SK-N-SH treated with all-trans-retinoic acid at 6 μM for 48 hours (cell line): ENCODE data around the gene GPC6.

Experiments used
- ATAC-seq: fragments of 200-7000 bp; cut with Tn5 transposase; 3 replicates; pipeline ENCODE4 v1.9.1; 2020; ENCODE audit warnings: mild to moderate bottlenecking, moderate library complexity
- ARNTL ChIP-seq: fragments of 450-650 bp; formaldehyde crosslinking; IDR thresholded peaks from 2 replicates; pipeline ENCODE4 v1.5.0; 2020; ENCODE audit warnings: low read depth, mild to moderate bottlenecking, moderate library complexity, borderline replicate concordance
- BACH2 ChIP-seq: fragments of 250-450 bp; sonication (Bioruptor Pico); IDR thresholded peaks from 2 replicates; pipeline ENCODE4 v1.9.0; 2021; ENCODE audit warnings: mild to moderate bottlenecking, borderline replicate concordance
- CSDC2 ChIP-seq: fragments of 250-450 bp; sonication (Bioruptor Pico); IDR thresholded peaks from 2 replicates; pipeline ENCODE4 v1.5.0; 2020; ENCODE audit warnings: mild to moderate bottlenecking, moderate library complexity
- ESRRG ChIP-seq: fragments of 250-450 bp; sonication (Bioruptor Pico); IDR thresholded peaks from 2 replicates; pipeline ENCODE4 v1.6.1; 2021; ENCODE audit warnings: mild to moderate bottlenecking
- GLIS3 ChIP-seq: fragments of 250-450 bp; sonication (Bioruptor Pico); IDR thresholded peaks from 2 replicates; pipeline ENCODE4 v1.5.0; 2020; ENCODE audit warnings: mild to moderate bottlenecking, moderate library complexity
- ISL1 ChIP-seq: fragments of 250-450 bp; sonication (Bioruptor Pico); IDR thresholded peaks from 2 replicates; pipeline ENCODE4 v2.1.2; 2022; ENCODE audit warnings: mild to moderate bottlenecking, moderate library complexity
- OSR1 ChIP-seq: fragments of 250-450 bp; sonication (Bioruptor Pico); IDR thresholded peaks from 2 replicates; pipeline ENCODE4 v1.8.0; 2022; ENCODE audit warnings: moderate library complexity, mild to moderate bottlenecking, inconsistent platforms
- POU6F1 ChIP-seq: fragments of 250-450 bp; sonication (Bioruptor Pico); IDR thresholded peaks from 2 replicates; pipeline ENCODE4 v1.8.0; 2021; ENCODE audit warnings: low read depth, mild to moderate bottlenecking, moderate library complexity, borderline replicate concordance
- PPARA ChIP-seq: fragments of 250-450 bp; sonication (Bioruptor Pico); IDR thresholded peaks from 2 replicates; pipeline ENCODE4 v1.5.0; 2020; ENCODE audit warnings: mild to moderate bottlenecking, borderline replicate concordance
- RARB ChIP-seq: fragments of 250-450 bp; sonication (Bioruptor Pico); IDR thresholded peaks from 2 replicates; pipeline ENCODE4 v1.8.0; 2021; ENCODE audit warnings: mild to moderate bottlenecking, moderate library complexity
- SNAI2 ChIP-seq: fragments of 250-450 bp; sonication (Bioruptor Pico); IDR thresholded peaks from 2 replicates; pipeline ENCODE4 v1.5.0; 2020; ENCODE audit warnings: mild to moderate bottlenecking, moderate library complexity
- TCF4 ChIP-seq: fragments of 250-450 bp; sonication (Bioruptor Pico); IDR thresholded peaks from 2 replicates; pipeline ENCODE4 v1.8.0; 2021; ENCODE audit warnings: mild to moderate bottlenecking, moderate library complexity, borderline replicate concordance
- TOX ChIP-seq: fragments of 250-450 bp; sonication (Bioruptor Pico); IDR thresholded peaks from 2 replicates; pipeline ENCODE4 v1.8.0; 2021; ENCODE audit warnings: mild to moderate bottlenecking, moderate library complexity, borderline replicate concordance
- ZC3H10 ChIP-seq: fragments of 250-450 bp; sonication (Bioruptor Pico); IDR thresholded peaks from 2 replicates; pipeline ENCODE4 v1.5.1; 2021; ENCODE audit warnings: mild to moderate bottlenecking, moderate library complexity
- ZFP3 ChIP-seq: fragments of 250-450 bp; sonication (Bioruptor Pico); IDR thresholded peaks from 2 replicates; pipeline ENCODE4 v1.5.0; 2020; ENCODE audit warnings: mild to moderate bottlenecking, moderate library complexity
- ZNF565 ChIP-seq: fragments of 450-650 bp; formaldehyde crosslinking; conservative IDR thresholded peaks from 2 replicates; pipeline ENCODE4 v1.5.0; 2020; ENCODE audit warnings: low read depth, mild to moderate bottlenecking, moderate library complexity
- ZNF70 ChIP-seq: fragments of 450-650 bp; formaldehyde crosslinking; IDR thresholded peaks from 2 replicates; pipeline ENCODE4 v1.5.0; 2020; ENCODE audit warnings: mild to moderate bottlenecking, moderate library complexity
- ZNF8 ChIP-seq: fragments of 450-650 bp; formaldehyde crosslinking; IDR thresholded peaks from 2 replicates; pipeline ENCODE4 v1.5.0; 2020; ENCODE audit warnings: mild to moderate bottlenecking, moderate library complexity
- TF ChIP-seq, protein P1 (sequence below): fragments of 250-450 bp; sonication (Bioruptor Pico); IDR thresholded peaks from 2 replicates; pipeline ENCODE4 v1.5.1; 2020; ENCODE audit warnings: low read depth, mild to moderate bottlenecking, moderate library complexity
- TF ChIP-seq, protein P2 (sequence below): fragments of 250-450 bp; sonication (Bioruptor Pico); IDR thresholded peaks from 2 replicates; pipeline ENCODE4 v1.5.0; 2020; ENCODE audit warnings: mild to moderate bottlenecking, moderate library complexity
- TF ChIP-seq, protein P3 (sequence below): fragments of 250-450 bp; sonication (Bioruptor Pico); IDR thresholded peaks from 2 replicates; pipeline ENCODE4 v1.8.0; 2020; ENCODE audit warnings: mild to moderate bottlenecking, moderate library complexity, borderline replicate concordance

Gene GPC6

GRCh38 chr13:93957371-93957770 is 730.8 kb downstream of the GPC6 start:
- no peak; the same call in 2 of the 3 replicates for ATAC-seq
- TF ChIP-seq, protein P1, sequence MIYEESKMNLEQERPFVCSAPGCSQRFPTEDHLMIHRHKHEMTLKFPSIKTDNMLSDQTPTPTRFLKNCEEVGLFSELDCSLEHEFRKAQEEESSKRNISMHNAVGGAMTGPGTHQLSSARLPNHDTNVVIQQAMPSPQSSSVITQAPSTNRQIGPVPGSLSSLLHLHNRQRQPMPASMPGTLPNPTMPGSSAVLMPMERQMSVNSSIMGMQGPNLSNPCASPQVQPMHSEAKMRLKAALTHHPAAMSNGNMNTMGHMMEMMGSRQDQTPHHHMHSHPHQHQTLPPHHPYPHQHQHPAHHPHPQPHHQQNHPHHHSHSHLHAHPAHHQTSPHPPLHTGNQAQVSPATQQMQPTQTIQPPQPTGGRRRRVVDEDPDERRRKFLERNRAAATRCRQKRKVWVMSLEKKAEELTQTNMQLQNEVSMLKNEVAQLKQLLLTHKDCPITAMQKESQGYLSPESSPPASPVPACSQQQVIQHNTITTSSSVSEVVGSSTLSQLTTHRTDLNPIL (CRISPR knock-in tag): no peak
- TF ChIP-seq, protein P2, sequence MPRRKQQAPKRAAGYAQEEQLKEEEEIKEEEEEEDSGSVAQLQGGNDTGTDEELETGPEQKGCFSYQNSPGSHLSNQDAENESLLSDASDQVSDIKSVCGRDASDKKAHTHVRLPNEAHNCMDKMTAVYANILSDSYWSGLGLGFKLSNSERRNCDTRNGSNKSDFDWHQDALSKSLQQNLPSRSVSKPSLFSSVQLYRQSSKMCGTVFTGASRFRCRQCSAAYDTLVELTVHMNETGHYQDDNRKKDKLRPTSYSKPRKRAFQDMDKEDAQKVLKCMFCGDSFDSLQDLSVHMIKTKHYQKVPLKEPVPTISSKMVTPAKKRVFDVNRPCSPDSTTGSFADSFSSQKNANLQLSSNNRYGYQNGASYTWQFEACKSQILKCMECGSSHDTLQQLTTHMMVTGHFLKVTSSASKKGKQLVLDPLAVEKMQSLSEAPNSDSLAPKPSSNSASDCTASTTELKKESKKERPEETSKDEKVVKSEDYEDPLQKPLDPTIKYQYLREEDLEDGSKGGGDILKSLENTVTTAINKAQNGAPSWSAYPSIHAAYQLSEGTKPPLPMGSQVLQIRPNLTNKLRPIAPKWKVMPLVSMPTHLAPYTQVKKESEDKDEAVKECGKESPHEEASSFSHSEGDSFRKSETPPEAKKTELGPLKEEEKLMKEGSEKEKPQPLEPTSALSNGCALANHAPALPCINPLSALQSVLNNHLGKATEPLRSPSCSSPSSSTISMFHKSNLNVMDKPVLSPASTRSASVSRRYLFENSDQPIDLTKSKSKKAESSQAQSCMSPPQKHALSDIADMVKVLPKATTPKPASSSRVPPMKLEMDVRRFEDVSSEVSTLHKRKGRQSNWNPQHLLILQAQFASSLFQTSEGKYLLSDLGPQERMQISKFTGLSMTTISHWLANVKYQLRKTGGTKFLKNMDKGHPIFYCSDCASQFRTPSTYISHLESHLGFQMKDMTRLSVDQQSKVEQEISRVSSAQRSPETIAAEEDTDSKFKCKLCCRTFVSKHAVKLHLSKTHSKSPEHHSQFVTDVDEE (CRISPR knock-in tag): no peak
- TF ChIP-seq ZNF8 (CRISPR knock-in tag): peak; percentile 96
- TF ChIP-seq, all 23 proteins: peak for 1

DNA sequence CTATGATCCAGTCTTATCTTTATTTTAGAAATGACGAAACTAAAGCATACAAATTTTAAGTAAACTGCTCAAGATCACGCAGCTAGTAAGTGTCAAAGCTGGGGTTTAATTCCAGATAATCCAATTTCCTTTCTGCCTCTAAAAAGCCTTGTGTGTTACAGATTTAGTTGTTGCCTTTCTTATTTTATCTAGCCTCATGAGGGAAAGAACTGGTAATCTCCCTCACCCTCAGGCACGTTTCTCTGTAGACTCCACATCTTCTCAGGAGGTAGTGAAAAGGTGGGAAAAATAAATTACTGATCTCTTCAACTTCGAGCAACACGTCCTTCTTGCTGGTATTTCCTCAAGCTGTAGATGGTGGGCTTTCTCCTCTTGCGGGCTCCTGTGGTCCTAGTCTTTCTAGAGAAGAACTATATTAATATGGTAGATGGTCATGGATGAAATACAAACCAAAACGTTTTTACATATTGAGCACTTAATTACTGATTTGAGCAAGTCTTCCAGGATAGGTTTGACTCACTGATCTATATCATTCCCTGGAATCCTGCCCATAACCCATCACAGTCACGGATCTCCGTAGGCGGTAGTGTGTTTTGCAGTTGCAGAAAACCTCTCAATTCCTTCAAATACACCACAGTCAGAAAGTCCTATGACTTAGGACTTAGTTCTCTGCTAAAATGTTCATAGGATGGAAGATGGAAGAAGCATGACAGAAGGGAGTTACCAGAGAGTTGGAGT is 733.4 kb downstream of the GPC6 start:
- ATAC-seq: no peak
- TF ChIP-seq CSDC2 (CRISPR knock-in tag) (no peak), ESRRG (CRISPR knock-in tag) (no peak), ARNTL (CRISPR knock-in tag) (no peak), ZNF565 (no peak), BACH2 (CRISPR knock-in tag) (no peak), GLIS3 (CRISPR knock-in tag) (no peak), ISL1 (CRISPR knock-in tag) (no peak), ZC3H10 (CRISPR knock-in tag) (no peak), RARB (CRISPR knock-in tag) (no peak), ZFP3 (CRISPR knock-in tag) (no peak), PPARA (no peak)

DNA sequence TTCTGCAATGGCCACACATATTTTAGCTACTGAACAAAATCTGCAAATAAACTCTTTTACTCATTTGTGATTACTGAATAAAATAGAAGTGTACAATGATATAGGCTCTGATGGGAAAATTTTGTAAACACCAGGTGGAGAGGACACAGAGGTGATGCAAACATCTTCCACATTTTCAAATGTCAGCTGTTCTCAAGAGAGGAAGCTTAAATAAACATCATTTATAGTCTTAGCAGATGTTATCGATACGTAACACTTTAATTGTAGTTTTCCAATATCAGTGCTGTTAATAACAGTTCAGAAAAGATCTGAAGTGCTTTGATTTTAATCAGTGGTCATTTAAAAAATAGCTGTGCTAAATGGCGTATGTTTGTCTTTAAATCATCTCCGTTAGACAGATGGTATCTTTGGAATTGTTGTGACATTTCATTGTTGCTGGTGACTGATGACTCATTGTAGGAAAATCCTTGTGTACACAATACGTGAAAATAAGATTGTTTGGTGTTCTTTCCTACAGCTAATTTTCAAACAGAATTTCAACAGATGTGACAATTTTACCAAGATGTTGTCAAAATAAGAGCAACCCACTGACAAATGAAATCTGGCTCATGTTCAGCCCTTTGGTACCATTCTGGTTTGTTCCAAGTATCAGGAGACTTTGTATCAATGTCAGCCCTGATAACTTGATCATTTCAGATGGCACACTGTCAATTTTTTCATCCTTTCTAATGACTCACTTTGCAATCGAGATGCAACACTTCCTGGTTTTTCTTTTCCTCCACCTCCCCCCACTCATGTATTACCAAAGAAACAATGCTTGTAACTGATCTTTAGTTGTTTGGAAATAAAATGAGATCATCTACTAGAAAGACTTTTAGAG is 736.9 kb downstream of the GPC6 start:
- ATAC-seq: peak; percentile 36; the same call in 2 of the 3 replicates
- TF ChIP-seq ISL1 (CRISPR knock-in tag) (peak; percentile 57; the same call in 1 of the 2 replicates), TOX (CRISPR knock-in tag) (no peak)
- TF ChIP-seq, all 23 proteins: peak for 1

GRCh38 chr13:93964146-93964512 is 737.5 kb downstream of the GPC6 start:
- ATAC-seq: no peak
- TF ChIP-seq ESRRG (CRISPR knock-in tag) (no peak), ZNF70 (CRISPR knock-in tag) (no peak), SNAI2 (CRISPR knock-in tag) (no peak), ZC3H10 (CRISPR knock-in tag) (no peak), ZFP3 (CRISPR knock-in tag) (no peak), TOX (CRISPR knock-in tag) (no peak), ZNF565 (no peak), ARNTL (CRISPR knock-in tag) (no peak), POU6F1 (CRISPR knock-in tag) (no peak), TCF4 (no peak), OSR1 (CRISPR knock-in tag) (no peak), RARB (CRISPR knock-in tag) (no peak), ISL1 (CRISPR knock-in tag) (no peak)
- TF ChIP-seq, protein P1 (CRISPR knock-in tag): no peak
- TF ChIP-seq, protein P3, sequence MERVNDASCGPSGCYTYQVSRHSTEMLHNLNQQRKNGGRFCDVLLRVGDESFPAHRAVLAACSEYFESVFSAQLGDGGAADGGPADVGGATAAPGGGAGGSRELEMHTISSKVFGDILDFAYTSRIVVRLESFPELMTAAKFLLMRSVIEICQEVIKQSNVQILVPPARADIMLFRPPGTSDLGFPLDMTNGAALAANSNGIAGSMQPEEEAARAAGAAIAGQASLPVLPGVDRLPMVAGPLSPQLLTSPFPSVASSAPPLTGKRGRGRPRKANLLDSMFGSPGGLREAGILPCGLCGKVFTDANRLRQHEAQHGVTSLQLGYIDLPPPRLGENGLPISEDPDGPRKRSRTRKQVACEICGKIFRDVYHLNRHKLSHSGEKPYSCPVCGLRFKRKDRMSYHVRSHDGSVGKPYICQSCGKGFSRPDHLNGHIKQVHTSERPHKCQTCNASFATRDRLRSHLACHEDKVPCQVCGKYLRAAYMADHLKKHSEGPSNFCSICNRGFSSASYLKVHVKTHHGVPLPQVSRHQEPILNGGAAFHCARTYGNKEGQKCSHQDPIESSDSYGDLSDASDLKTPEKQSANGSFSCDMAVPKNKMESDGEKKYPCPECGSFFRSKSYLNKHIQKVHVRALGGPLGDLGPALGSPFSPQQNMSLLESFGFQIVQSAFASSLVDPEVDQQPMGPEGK (CRISPR knock-in tag): no peak
- TF ChIP-seq, protein P2 (CRISPR knock-in tag): no peak
